CD14-positive monocyte (primary cell): Measurements from ENCODE around the gene HADHA. TPM values are rescaled to one million over a fixed set of nuclear protein-coding genes. Genes with fewer than 3 reads are reported as not detected.

Source experiments
- DNase-seq, 3 donors: peaks; one replicate each; pipeline ENCODE4 v3.0.0-alpha.2; 2011 to 2022
- H2AFZ ChIP-seq: 2 replicates; pipeline ENCODE4 v1.6.0; 2012; ENCODE audit warnings: mild to moderate bottlenecking, low read depth, low read length, inconsistent platforms; ENCODE audit not compliant: insufficient read depth, poor library complexity, severe bottlenecking
- H3K27ac ChIP-seq, 2 donors: 1 replicate in 1 of 2; 2 replicates in 1 of 2; pipeline ENCODE4 v1.5.1; 2012 to 2013; ENCODE audit warnings: low read length in 2 of 2, control low read depth in 1 of 2, inconsistent platforms in 1 of 2, low read depth in 1 of 2, mild to moderate bottlenecking in 1 of 2
- H3K27me3 ChIP-seq, 2 donors: one replicate each; pipeline versions ENCODE4 v1.6.0 to v1.6.1; 2011 to 2013; ENCODE audit warnings: low read length in 2 of 2; ENCODE audit not compliant: control insufficient read depth in 2 of 2, insufficient read depth in 2 of 2
- H3K36me3 ChIP-seq, 2 donors: replicated peaks in 1 of 2; 1 replicate in 1 of 2; 2 replicates in 1 of 2; pipeline versions ENCODE4 v1.5.1 to v1.6.1; 2012 to 2013; ENCODE audit warnings: low read length in 2 of 2, control low read depth in 1 of 2, inconsistent platforms in 1 of 2, mild to moderate bottlenecking in 1 of 2; ENCODE audit not compliant: insufficient read depth in 2 of 2, control insufficient read depth in 1 of 2
- H3K4me1 ChIP-seq, 2 donors: 1 replicate in 1 of 2; 2 replicates in 1 of 2; pipeline versions ENCODE4 v1.5.1 to v1.6.1; 2012 to 2013; ENCODE audit warnings: low read length in 2 of 2, control low read depth in 1 of 2, inconsistent platforms in 1 of 2, mild to moderate bottlenecking in 1 of 2, moderate library complexity in 1 of 2; ENCODE audit not compliant: insufficient read depth in 2 of 2, control insufficient read depth in 1 of 2
- H3K4me2 ChIP-seq: replicated peaks from 2 replicates; pipeline ENCODE3; 2012; ENCODE audit warnings: low read length, moderate library complexity, mild to moderate bottlenecking; ENCODE audit not compliant: poor library complexity, severe bottlenecking; ENCODE audit errors: extremely low read depth
- H3K4me3 ChIP-seq, 3 experiments: fragments of 200-600 bp in 1 of 3; sonication (generic) in 1 of 3; replicated peaks in 1 of 3; 1 replicate in 2 of 3; 2 replicates in 1 of 3; pipeline ENCODE4 v1.5.1; 2011 to 2013; ENCODE audit warnings: low read length in 3 of 3, mild to moderate bottlenecking in 3 of 3, control low read depth in 2 of 3, low read depth in 2 of 3, inconsistent platforms in 1 of 3, moderate library complexity in 1 of 3
- H3K79me2 ChIP-seq: 2 replicates; pipeline ENCODE4 v1.6.0; 2012; ENCODE audit warnings: mild to moderate bottlenecking, control low read depth, inconsistent platforms, low read length, moderate library complexity; ENCODE audit not compliant: insufficient read depth
- H3K9ac ChIP-seq: 2 replicates; pipeline ENCODE4 v1.6.0; 2017; ENCODE audit warnings: low read length, mild to moderate bottlenecking; ENCODE audit not compliant: insufficient read depth, poor library complexity, severe bottlenecking
- H3K9me3 ChIP-seq, 2 donors: replicated peaks in 1 of 2; 1 replicate in 1 of 2; 2 replicates in 1 of 2; pipeline versions ENCODE4 v1.5.1 to v1.6.1; 2012 to 2013; ENCODE audit warnings: low read length in 2 of 2, control low read depth in 1 of 2; ENCODE audit not compliant: control insufficient read depth in 1 of 2, insufficient read depth in 1 of 2
- H4K20me1 ChIP-seq: 2 replicates; pipeline ENCODE4 v1.6.0; 2012; ENCODE audit warnings: mild to moderate bottlenecking, low read length, control low read depth, moderate library complexity; ENCODE audit not compliant: insufficient read depth
- H3K27ac Mint-ChIP-seq, 7 donors: one replicate each; pipeline ENCODE4 v1.8.0; 2020; ENCODE audit warnings: mild to moderate bottlenecking in 7 of 7, mixed read lengths in 7 of 7, moderate library complexity in 6 of 7, inconsistent platforms in 2 of 7
- H3K27me3 Mint-ChIP-seq, 3 donors: one replicate each; pipeline ENCODE4 v1.8.0; 2021 to 2022; ENCODE audit warnings: low read depth in 3 of 3, mild to moderate bottlenecking in 3 of 3, mixed read lengths in 3 of 3, moderate library complexity in 3 of 3, inconsistent platforms in 1 of 3
- H3K36me3 Mint-ChIP-seq, 2 donors: one replicate each; pipeline ENCODE4 v1.8.0; 2020; ENCODE audit warnings: mixed read lengths in 2 of 2, inconsistent platforms in 1 of 2, mild to moderate bottlenecking in 1 of 2
- H3K4me1 Mint-ChIP-seq: one replicate; pipeline ENCODE4 v1.8.0; 2020; ENCODE audit warnings: mild to moderate bottlenecking, mixed read lengths
- H3K4me3 Mint-ChIP-seq, 2 donors: one replicate each; pipeline ENCODE4 v1.8.0; 2020; ENCODE audit warnings: mild to moderate bottlenecking in 2 of 2, mixed read lengths in 2 of 2, moderate library complexity in 1 of 2
- H3K9me3 Mint-ChIP-seq, 7 donors: one replicate each; pipeline ENCODE4 v1.8.0; 2020 to 2022; ENCODE audit warnings: mixed read lengths in 7 of 7, mild to moderate bottlenecking in 6 of 7, moderate library complexity in 6 of 7, inconsistent platforms in 2 of 7
- WGBS: methylation state at CpG from one replicate; pipeline ENCODE4 v1.1.5; 2013; ENCODE audit warnings: missing lambda C conversion rate; ENCODE audit not compliant: insufficient coverage; 5-methylcytosine and 5-hydroxymethylcytosine counted together
- intact Hi-C, 2 donors: fragments of 100-400 bp; cut with micrococcal nuclease; formaldehyde crosslinking; loops; one replicate each; pipeline versions ENCODE4 v1.15.0 to v1.15.1; 2023
- polyA plus RNA-seq, 3 donors: library from polyadenylated mRNA; depleted of rRNA in 1 of 3; unstranded in 2 of 3; stranded (reverse) in 1 of 3; fragments of 300-500 nt in 2 of 3; fragments of >200 nt in 1 of 3; fragmentation: Illumina TruSeq in 2 of 3; gene quantifications; 1 replicate in 2 of 3; 2 replicates in 1 of 3; pipeline ENCODE4 v1.2.3, GENCODE V29; 2012 to 2021
- TF ChIP-seq, protein P1 (sequence below): fragments of 200-600 bp; IDR thresholded peaks from one replicate; pipeline ENCODE4 v1.8.0; 2022; ENCODE audit warnings: antibody characterized with exemption, mild to moderate bottlenecking

HADHA gene
- polyA plus RNA-seq, 3 donors: 60.2 to 187 (median 155) TPM

GRCh38 chr2:26165403-26165802 lies 79.0 kb downstream of the HADHA start:
- Histone ChIP-seq H3K27ac (no peak overlapping the region), H3K4me3 (no peak overlapping the region), H3K79me2 (no peaks in the 10 kb centered on the region), H3K36me3 (no peaks in the 10 kb centered on the region), H4K20me1 (no peaks in the 10 kb centered on the region), H2AFZ (no peak overlapping the region), H3K9me3 (no peaks in the 10 kb centered on the region), H3K4me1 (no peaks in the 10 kb centered on the region), H3K9ac (no peak overlapping the region), H3K4me2 (no peak overlapping the region), H3K27me3 (no peaks in the 10 kb centered on the region)
- Mint-ChIP-seq H3K9me3 (peaks cover 0 to 2% (median 0%) of the 10 kb centered on the region in 7 donors), H3K4me3 (no peak overlapping the region), H3K27ac (no peak overlapping the region), H3K36me3 (no peaks in the 10 kb centered on the region), H3K4me1 (no peaks in the 10 kb centered on the region), H3K27me3 (peaks cover 3 to 15% (median 10%) of the 10 kb centered on the region in 3 donors)
- TF ChIP-seq, protein P1, sequence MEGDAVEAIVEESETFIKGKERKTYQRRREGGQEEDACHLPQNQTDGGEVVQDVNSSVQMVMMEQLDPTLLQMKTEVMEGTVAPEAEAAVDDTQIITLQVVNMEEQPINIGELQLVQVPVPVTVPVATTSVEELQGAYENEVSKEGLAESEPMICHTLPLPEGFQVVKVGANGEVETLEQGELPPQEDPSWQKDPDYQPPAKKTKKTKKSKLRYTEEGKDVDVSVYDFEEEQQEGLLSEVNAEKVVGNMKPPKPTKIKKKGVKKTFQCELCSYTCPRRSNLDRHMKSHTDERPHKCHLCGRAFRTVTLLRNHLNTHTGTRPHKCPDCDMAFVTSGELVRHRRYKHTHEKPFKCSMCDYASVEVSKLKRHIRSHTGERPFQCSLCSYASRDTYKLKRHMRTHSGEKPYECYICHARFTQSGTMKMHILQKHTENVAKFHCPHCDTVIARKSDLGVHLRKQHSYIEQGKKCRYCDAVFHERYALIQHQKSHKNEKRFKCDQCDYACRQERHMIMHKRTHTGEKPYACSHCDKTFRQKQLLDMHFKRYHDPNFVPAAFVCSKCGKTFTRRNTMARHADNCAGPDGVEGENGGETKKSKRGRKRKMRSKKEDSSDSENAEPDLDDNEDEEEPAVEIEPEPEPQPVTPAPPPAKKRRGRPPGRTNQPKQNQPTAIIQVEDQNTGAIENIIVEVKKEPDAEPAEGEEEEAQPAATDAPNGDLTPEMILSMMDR: no peak
- WGBS: no CpG with 5 or more reads among the region's 4 CpGs
- DNase-seq: no peak
- intact Hi-C loops: no loop called here

- H3K9me3 Mint-ChIP-seq: peaks cover 0 to 2% (median 0%) of the 10 kb centered on the region in 7 donors
- intact Hi-C loops: no loop called here
- Histone ChIP-seq H4K20me1 (no peaks in the 10 kb centered on the region), H3K36me3 (no peaks in the 10 kb centered on the region), H3K9me3 (no peaks in the 10 kb centered on the region), H3K79me2 (no peaks in the 10 kb centered on the region), H3K9ac (no peak overlapping the region), H3K4me3 (no peak overlapping the region), H3K4me2 (no peak overlapping the region), H3K27ac (no peak overlapping the region), H3K4me1 (no peaks in the 10 kb centered on the region), H3K27me3 (no peaks in the 10 kb centered on the region), H2AFZ (no peak overlapping the region)
- H3K4me1 Mint-ChIP-seq: no peaks in the 10 kb centered on the region
- no peak overlapping the region for H3K4me3 Mint-ChIP-seq
- no peak for DNase-seq
- no peak overlapping the region for H3K27ac Mint-ChIP-seq
- TF ChIP-seq, protein P1: no peak
- H3K36me3 Mint-ChIP-seq: no peaks in the 10 kb centered on the region
- 94% methylated on average over 4 of the region's 8 CpGs for WGBS
- H3K27me3 Mint-ChIP-seq: peaks cover 3 to 9% (median 4%) of the 10 kb centered on the region in 3 donors
Measured at GRCh38 chr2:26164641-26165211, 79.7 kb downstream of the HADHA start.
